Activated CD8-positive, alpha-beta T cell treated with anti-CD3 and anti-CD28 coated beads for 36 hours (primary cell): ENCODE results near the gene ZMYND10. TPM values are rescaled to one million over a fixed set of nuclear protein-coding genes. Genes with fewer than 3 reads are reported as not detected.
A peak's percentile ranks its signal among the peaks of the same experiment; 100 is the strongest.

Experiments used
- ATAC-seq: fragments of 200-7000 bp; cut with Tn5 transposase; one replicate; pipeline ENCODE4 v1.10.0; 2021; ENCODE audit warnings: mild to moderate bottlenecking, moderate library complexity
- CTCF ChIA-PET: fragments of 350-600 bp; sonication (Branson Sonifier 250); formaldehyde crosslinking; loops from one replicate; lab custom pipeline; 2021; ENCODE audit warnings: antibody characterized with exemption; lab: Charles Lee
- POLR2A ChIA-PET: fragments of 350-600 bp; sonication (Branson Sonifier 250); formaldehyde crosslinking; loops from one replicate; lab custom pipeline; 2021; ENCODE audit warnings: antibody characterized with exemption; lab: Charles Lee
- DNase-seq: peaks from one replicate; pipeline ENCODE4 v3.0.0-alpha.2; 2020
- H3K27ac Mint-ChIP-seq: one replicate; pipeline ENCODE4 v1.8.0; 2021; ENCODE audit warnings: mild to moderate bottlenecking, mixed read lengths
- H3K27me3 Mint-ChIP-seq: one replicate; pipeline ENCODE4 v1.8.0; 2021; ENCODE audit warnings: mixed read lengths
- H3K36me3 Mint-ChIP-seq: one replicate; pipeline ENCODE4 v1.8.0; 2021; ENCODE audit warnings: low read depth, mixed read lengths
- H3K4me1 Mint-ChIP-seq: one replicate; pipeline ENCODE4 v1.8.0; 2021; ENCODE audit warnings: low read depth, mixed read lengths
- H3K4me3 Mint-ChIP-seq: one replicate; pipeline ENCODE4 v1.8.0; 2021; ENCODE audit warnings: mild to moderate bottlenecking, moderate library complexity, mixed read lengths
- H3K9me3 Mint-ChIP-seq: one replicate; pipeline ENCODE4 v1.8.0; 2021; ENCODE audit warnings: mixed read lengths
- CTCF ChIP-seq: fragments of 200-600 bp; IDR thresholded peaks from one replicate; pipeline ENCODE4 v1.8.0; 2022; ENCODE audit warnings: antibody characterized with exemption, mild to moderate bottlenecking
- intact Hi-C: fragments of 100-400 bp; cut with micrococcal nuclease; formaldehyde crosslinking; loops from one replicate; pipeline ENCODE4 v1.10.0; 2022
- total RNA-seq, 2 experiments: library from RNA; stranded (reverse); gene quantifications; one replicate each; pipeline ENCODE4 v1.2.3, GENCODE V29; 2021

Gene ZMYND10
- total RNA-seq, 2 experiments from 2014 or later, result 1.5 to 2.6 TPM

- Mint-ChIP-seq H3K27me3 (no peaks in the 10 kb centered on the region), H3K27ac (no peak overlapping the region), H3K36me3 (peaks cover 13% of the 10 kb centered on the region), H3K9me3 (no peaks in the 10 kb centered on the region), H3K4me1 (peaks cover 23% of the 10 kb centered on the region), H3K4me3 (peak overlapping the region; percentile 19)
- ChIA-PET CTCF (interaction anchor here (0.6 to 1.2 kb wide), 2 partner anchors 27 to 79 kb away, joined by 3 read pairs; partner anchors contain the start of genes HYAL3 and NAA80), POLR2A (interaction anchor here (13.4 kb wide), 1 partner anchor 10 kb away, joined by 126 read pairs; the partner anchor contains the start of gene RASSF1)
- no peak for ATAC-seq
- DNase-seq, result no peak
- no peak for TF ChIP-seq CTCF
- intact Hi-C loops, result no loop called here
Observed at GRCh38 chr3:50326182-50326541, 19.4 kb downstream of the ZMYND10 start.

- no peak for TF ChIP-seq CTCF
- H3K9me3 Mint-ChIP-seq, result no peaks in the 10 kb centered on the region
- H3K4me1 Mint-ChIP-seq, result peaks cover 23% of the 10 kb centered on the region
- DNase-seq (no peak), ATAC-seq (no peak)
- peak overlapping the region; percentile 19 for H3K4me3 Mint-ChIP-seq
- intact Hi-C loops, result no loop called here
- CTCF ChIA-PET, result interaction anchor here (0.8 to 3.0 kb wide), 4 partner anchors 10 to 34 kb away, joined by 3 to 40 read pairs (median 6); partner anchors contain the start of genes HYAL3, IFRD2 and NAA80
- no peak overlapping the region for H3K27ac Mint-ChIP-seq
- no peaks in the 10 kb centered on the region for H3K27me3 Mint-ChIP-seq
- POLR2A ChIA-PET, result interaction anchor here (13.4 kb wide), 1 partner anchor 10 kb away, joined by 126 read pairs; the partner anchor contains the start of gene RASSF1
- peaks cover 9% of the 10 kb centered on the region for H3K36me3 Mint-ChIP-seq
Observed at GRCh38 chr3:50325497-50326181, 19.9 kb downstream of the ZMYND10 start.

- Mint-ChIP-seq H3K4me3 (no peak overlapping the region), H3K4me1 (peaks cover 26% of the 10 kb centered on the region), H3K27me3 (no peaks in the 10 kb centered on the region), H3K9me3 (no peaks in the 10 kb centered on the region), H3K27ac (no peak overlapping the region), H3K36me3 (peaks cover 6% of the 10 kb centered on the region)
- no peak for TF ChIP-seq CTCF
- DNase-seq (no peak), ATAC-seq (no peak)
- ChIA-PET CTCF (interaction anchor here (0.7 to 3.0 kb wide), 10 partner anchors 10 to 131 kb away, joined by 3 to 40 read pairs (median 6); partner anchors contain the start of genes HYAL1, HYAL3, IFRD2 and NAA80), POLR2A (interaction anchor here (1.4 to 13.4 kb wide), 2 partner anchors 11 to 50 kb away, joined by 4 to 126 read pairs; partner anchors contain the start of gene RASSF1)
- intact Hi-C loops, result no loop called here
Observed at GRCh38 chr3:50325113-50325480, 20.4 kb downstream of the ZMYND10 start.

- H3K4me3 Mint-ChIP-seq, result no peak overlapping the region
- H3K36me3 Mint-ChIP-seq, result peaks cover 4% of the 10 kb centered on the region
- ATAC-seq (peak; percentile 50), DNase-seq (peak; percentile 84)
- peaks cover 31% of the 10 kb centered on the region for H3K4me1 Mint-ChIP-seq
- ChIA-PET POLR2A (interaction anchor here (0.8 to 13.4 kb wide), 3 partner anchors 11 to 49 kb away, joined by 3 to 126 read pairs (median 4); partner anchors contain the start of gene RASSF1), CTCF (interaction anchor here (0.6 to 3.0 kb wide), 21 partner anchors 10 to 130 kb away, joined by 3 to 40 read pairs (median 4); partner anchors contain the start of genes CYB561D2, HYAL1, HYAL3 and IFRD2)
- no peaks in the 10 kb centered on the region for H3K9me3 Mint-ChIP-seq
- H3K27me3 Mint-ChIP-seq, result no peaks in the 10 kb centered on the region
- peak; percentile 84 for TF ChIP-seq CTCF
- intact Hi-C loops, result no loop called here
- H3K27ac Mint-ChIP-seq, result no peak overlapping the region
Observed at GRCh38 chr3:50324351-50325112, 21.0 kb downstream of the ZMYND10 start.
